OCI-LY7 (cell line): ENCODE measurements around the gene KCNH6. TPM values are rescaled to one million over a fixed set of nuclear protein-coding genes. Genes with fewer than 3 reads are reported as not detected.

Experiments used
- BruUV-seq: library from RNA; stranded (reverse); fragments of 400-500 nt; replicated peaks from 2 replicates; lab custom pipeline; 2021; lab: Mats Ljungman, UMichigan
- CTCF ChIA-PET: fragments of 300-600 bp; sonication (Branson Sonifier 250); formaldehyde crosslinking; loops from one replicate; lab custom pipeline; 2022; ENCODE audit warnings: antibody characterized with exemption; ENCODE audit not compliant: unreplicated experiment; lab: Charles Lee
- POLR2A ChIA-PET: fragments of 300-600 bp; sonication (Branson Sonifier 250); formaldehyde crosslinking; loops from one replicate; lab custom pipeline; 2022; ENCODE audit warnings: antibody characterized with exemption; lab: Charles Lee
- DNase-seq: peaks from one replicate; pipeline ENCODE4 v3.0.0-alpha.2; 2015; ENCODE audit warnings: low spot score
- H2AFZ ChIP-seq: fragments of 200-600 bp; sonication (generic), shearing (Covaris generic); 2 replicates; pipeline ENCODE4 v1.6.1; 2014; ENCODE audit warnings: mild to moderate bottlenecking, antibody characterized with exemption, low read length, moderate library complexity
- H3K27ac ChIP-seq: fragments of 200-600 bp; sonication (generic); 2 replicates; pipeline ENCODE4 v1.5.1; 2014; ENCODE audit warnings: mixed run types, low read depth, mild to moderate bottlenecking, moderate library complexity, low read length, inconsistent platforms; ENCODE audit not compliant: poor library complexity, severe bottlenecking
- H3K36me3 ChIP-seq: fragments of 200-600 bp; sonication (generic); 2 replicates; pipeline ENCODE4 v1.6.1; 2014; ENCODE audit warnings: mild to moderate bottlenecking, antibody characterized with exemption, low read length, moderate library complexity, mixed read lengths; ENCODE audit not compliant: insufficient read depth
- H3K4me1 ChIP-seq: fragments of 200-600 bp; sonication (generic); 2 replicates; pipeline ENCODE4 v1.5.1; 2014; ENCODE audit warnings: mild to moderate bottlenecking, low read length; ENCODE audit not compliant: insufficient read depth, poor library complexity, severe bottlenecking
- H3K4me2 ChIP-seq: fragments of 200-600 bp; sonication (generic); 2 replicates; pipeline ENCODE4 v1.6.1; 2014; ENCODE audit warnings: mild to moderate bottlenecking, low read length
- H3K4me3 ChIP-seq: fragments of 200-600 bp; sonication (generic); 2 replicates; pipeline ENCODE4 v1.5.1; 2014; ENCODE audit warnings: mild to moderate bottlenecking, low read depth, low read length; ENCODE audit not compliant: poor library complexity, severe bottlenecking
- H3K79me2 ChIP-seq: fragments of 200-600 bp; sonication (generic); 2 replicates; pipeline ENCODE4 v1.6.1; 2016; ENCODE audit warnings: low read depth, mild to moderate bottlenecking, low read length, moderate library complexity, mixed read lengths; ENCODE audit not compliant: insufficient read depth
- H3K9me2 ChIP-seq: fragments of 200-600 bp; sonication (generic); 2 replicates; pipeline ENCODE4 v1.6.1; 2016; ENCODE audit warnings: mild to moderate bottlenecking, low read length, mixed read lengths; ENCODE audit not compliant: insufficient read depth
- H3K9me3 ChIP-seq: fragments of 200-600 bp; sonication (generic); 2 replicates; pipeline ENCODE4 v1.6.1; 2014; ENCODE audit warnings: mild to moderate bottlenecking, mixed run types, low read length, mixed read lengths
- H4K20me1 ChIP-seq: fragments of 200-600 bp; sonication (generic); 2 replicates; pipeline ENCODE4 v1.6.1; 2014; ENCODE audit warnings: mild to moderate bottlenecking, antibody characterized with exemption, low read length, moderate library complexity, mixed read lengths; ENCODE audit not compliant: insufficient read depth
- EZH2phosphoT487 ChIP-seq: fragments of 200-600 bp; sonication (generic); IDR thresholded peaks from 2 replicates; pipeline ENCODE4 v1.6.1; 2018; ENCODE audit warnings: low read depth, borderline replicate concordance, mild to moderate bottlenecking, mixed run types, antibody characterized with exemption, low read length, moderate library complexity, mixed read lengths
- intact Hi-C: fragments of 100-400 bp; cut with micrococcal nuclease; formaldehyde crosslinking; loops from one replicate; pipeline ENCODE4 v1.10.0; 2022; ENCODE audit not compliant: unreplicated experiment
- total RNA-seq, 2 experiments: library from RNA; depleted of rRNA in 1 of 2; stranded (reverse); fragments of >200 nt in 1 of 2; shearing (Covaris generic) in 1 of 2; gene quantifications; 2 replicates each; pipeline ENCODE4 v1.2.3, GENCODE V29; 2014 to 2022
- TF ChIP-seq, protein P1 (sequence below): fragments of 200-600 bp; sonication (generic); conservative IDR thresholded peaks from 2 replicates; pipeline ENCODE4 v1.5.1; 2014; ENCODE audit warnings: mild to moderate bottlenecking, antibody characterized with exemption, low read length, moderate library complexity, mixed read lengths

Gene KCNH6
- total RNA-seq, 2 experiments from 2014 or later, result not detected

GRCh38 chr17:63531022-63531965 lies 8.1 kb downstream of the KCNH6 start:
- Histone ChIP-seq H3K27ac (no peak overlapping the region), H3K9me2 (no peaks in the 10 kb centered on the region), H4K20me1 (no peaks in the 10 kb centered on the region), H3K4me3 (no peak overlapping the region), H3K79me2 (no peaks in the 10 kb centered on the region), H3K9me3 (no peaks in the 10 kb centered on the region), H3K36me3 (no peaks in the 10 kb centered on the region), H3K4me1 (no peaks in the 10 kb centered on the region), H2AFZ (no peak overlapping the region), H3K4me2 (no peak overlapping the region)
- BruUV-seq, result no TSS peak
- ChIA-PET CTCF (no interaction called here), POLR2A (interaction anchor here (0.8 kb wide), 1 partner anchor 35 kb away, joined by 3 read pairs; no protein-coding TSS in a partner anchor)
- TF ChIP-seq EZH2phosphoT487, result no peak
- TF ChIP-seq, protein P1, sequence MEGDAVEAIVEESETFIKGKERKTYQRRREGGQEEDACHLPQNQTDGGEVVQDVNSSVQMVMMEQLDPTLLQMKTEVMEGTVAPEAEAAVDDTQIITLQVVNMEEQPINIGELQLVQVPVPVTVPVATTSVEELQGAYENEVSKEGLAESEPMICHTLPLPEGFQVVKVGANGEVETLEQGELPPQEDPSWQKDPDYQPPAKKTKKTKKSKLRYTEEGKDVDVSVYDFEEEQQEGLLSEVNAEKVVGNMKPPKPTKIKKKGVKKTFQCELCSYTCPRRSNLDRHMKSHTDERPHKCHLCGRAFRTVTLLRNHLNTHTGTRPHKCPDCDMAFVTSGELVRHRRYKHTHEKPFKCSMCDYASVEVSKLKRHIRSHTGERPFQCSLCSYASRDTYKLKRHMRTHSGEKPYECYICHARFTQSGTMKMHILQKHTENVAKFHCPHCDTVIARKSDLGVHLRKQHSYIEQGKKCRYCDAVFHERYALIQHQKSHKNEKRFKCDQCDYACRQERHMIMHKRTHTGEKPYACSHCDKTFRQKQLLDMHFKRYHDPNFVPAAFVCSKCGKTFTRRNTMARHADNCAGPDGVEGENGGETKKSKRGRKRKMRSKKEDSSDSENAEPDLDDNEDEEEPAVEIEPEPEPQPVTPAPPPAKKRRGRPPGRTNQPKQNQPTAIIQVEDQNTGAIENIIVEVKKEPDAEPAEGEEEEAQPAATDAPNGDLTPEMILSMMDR, result no peak
- DNase-seq, result no peak
- intact Hi-C loops, result no loop called here

DNA sequence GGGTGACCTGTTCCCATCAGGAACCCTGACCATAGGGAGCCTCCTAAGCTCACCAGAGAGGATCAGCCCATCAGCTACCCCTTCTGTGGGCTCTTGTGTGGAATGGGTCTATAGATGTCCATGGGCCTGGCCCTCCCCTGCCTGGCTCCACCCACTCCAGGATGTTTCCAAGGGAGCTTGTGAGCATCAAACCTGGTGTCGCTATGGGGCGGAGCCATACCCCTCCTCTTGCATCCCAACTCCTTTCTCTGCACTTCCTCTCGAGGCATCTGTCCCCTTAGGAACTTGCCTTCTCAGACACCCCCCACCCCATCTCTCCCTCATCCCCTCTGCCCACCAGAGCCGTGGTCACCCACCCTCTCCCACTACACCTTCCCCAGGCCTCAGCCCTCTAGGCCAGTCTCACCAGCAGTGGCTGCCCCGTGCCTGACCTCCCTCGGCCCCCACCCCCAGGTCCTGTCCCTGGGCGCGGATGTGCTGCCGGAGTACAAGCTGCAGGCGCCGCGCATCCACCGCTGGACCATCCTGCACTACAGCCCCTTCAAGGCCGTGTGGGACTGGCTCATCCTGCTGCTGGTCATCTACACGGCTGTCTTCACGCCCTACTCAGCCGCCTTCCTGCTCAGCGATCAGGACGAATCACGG lies 10.4 kb downstream of the KCNH6 start:
- Histone ChIP-seq H2AFZ (no peak overlapping the region), H3K4me3 (no peak overlapping the region), H3K4me1 (no peaks in the 10 kb centered on the region), H3K4me2 (no peak overlapping the region), H3K9me3 (no peaks in the 10 kb centered on the region), H3K9me2 (no peaks in the 10 kb centered on the region), H3K27ac (no peak overlapping the region), H4K20me1 (no peaks in the 10 kb centered on the region), H3K79me2 (no peaks in the 10 kb centered on the region), H3K36me3 (no peaks in the 10 kb centered on the region)
- DNase-seq, result no peak
- no peak for TF ChIP-seq EZH2phosphoT487
- TF ChIP-seq, protein P1, result no peak
- ChIA-PET CTCF (no interaction called here), POLR2A (interaction anchor here (0.6 kb wide), 3 partner anchors 13 to 860 kb away, joined by 3 to 8 read pairs (median 3); no protein-coding TSS in a partner anchor)
- BruUV-seq, result no TSS peak
- intact Hi-C loops, result no loop called here
